Osteoblast (primary cell): ENCODE measurements around the gene ETNK2. TPM values are rescaled to one million over a fixed set of nuclear protein-coding genes. Genes with fewer than 3 reads are reported as not detected.
"Not testable (repeated sequence)": the region's sequence is repeated elsewhere in the genome, so short reads cannot be mapped to it uniquely, and the experiment has no call there.

ENCODE experiments used
- DNase-seq: peaks from one replicate; pipeline ENCODE4 v3.0.0; 2011; ENCODE audit warnings: low spot score, mixed read lengths; ENCODE audit not compliant: insufficient read length; ENCODE audit errors: missing footprints
- H2AFZ ChIP-seq: 2 replicates; pipeline ENCODE4 v1.6.0; 2011; ENCODE audit warnings: mild to moderate bottlenecking, low read length
- H3K27ac ChIP-seq: 2 replicates; pipeline ENCODE4 v1.5.1; 2011; ENCODE audit warnings: mild to moderate bottlenecking, low read depth, low read length, moderate library complexity
- H3K27me3 ChIP-seq: 2 replicates; pipeline ENCODE4 v1.6.0; 2012; ENCODE audit warnings: mild to moderate bottlenecking, control low read depth, inconsistent platforms, low read length, moderate library complexity; ENCODE audit not compliant: insufficient read depth
- H3K36me3 ChIP-seq: 2 replicates; pipeline ENCODE4 v1.5.1; 2011; ENCODE audit warnings: mild to moderate bottlenecking, low read length, control low read depth, moderate library complexity; ENCODE audit not compliant: insufficient read depth
- H3K4me1 ChIP-seq: 2 replicates; pipeline ENCODE4 v1.5.1; 2011; ENCODE audit warnings: mild to moderate bottlenecking, low read length, control low read depth, moderate library complexity; ENCODE audit not compliant: insufficient read depth
- H3K4me2 ChIP-seq: 2 replicates; pipeline ENCODE4 v1.6.0; 2011; ENCODE audit warnings: mild to moderate bottlenecking, low read length; ENCODE audit not compliant: insufficient read depth
- H3K4me3 ChIP-seq: fragments of 200-600 bp; sonication (generic); 3 replicates; pipeline ENCODE4 v1.5.1; 2012; ENCODE audit warnings: mild to moderate bottlenecking, low read length, inconsistent platforms; ENCODE audit not compliant: insufficient read depth
- H3K79me2 ChIP-seq: 2 replicates; pipeline ENCODE4 v1.6.0; 2012; ENCODE audit warnings: mild to moderate bottlenecking, low read length, control low read depth, inconsistent platforms; ENCODE audit not compliant: insufficient read depth
- H3K9me3 ChIP-seq: 2 replicates; pipeline ENCODE4 v1.5.1; 2011; ENCODE audit warnings: low read depth, low read length, control low read depth
- H4K20me1 ChIP-seq: 2 replicates; pipeline ENCODE4 v1.6.0; 2012; ENCODE audit warnings: mild to moderate bottlenecking, low read length, control low read depth; ENCODE audit not compliant: insufficient read depth
- total RNA-seq: library from RNA; depleted of rRNA; stranded (reverse); fragments of >200 nt; gene quantifications from 2 replicates; pipeline ENCODE4 v1.2.3, GENCODE V29; 2012
- TF ChIP-seq, protein P1 (sequence below): IDR thresholded peaks from 2 replicates; pipeline ENCODE4 v1.5.1; 2011; ENCODE audit warnings: mild to moderate bottlenecking, low read depth, low read length, moderate library complexity; ENCODE audit errors: extremely low read depth

ETNK2 gene
- total RNA-seq, 1 donor = 0.72 TPM

- H2AFZ ChIP-seq = peak overlapping the region; percentile 23
- peaks cover 7% of the 10 kb centered on the region for H4K20me1 ChIP-seq
- no peaks in the 10 kb centered on the region for H3K36me3 ChIP-seq
- no peaks in the 10 kb centered on the region for H3K27me3 ChIP-seq
- peak; percentile 88 for DNase-seq
- TF ChIP-seq, protein P1, sequence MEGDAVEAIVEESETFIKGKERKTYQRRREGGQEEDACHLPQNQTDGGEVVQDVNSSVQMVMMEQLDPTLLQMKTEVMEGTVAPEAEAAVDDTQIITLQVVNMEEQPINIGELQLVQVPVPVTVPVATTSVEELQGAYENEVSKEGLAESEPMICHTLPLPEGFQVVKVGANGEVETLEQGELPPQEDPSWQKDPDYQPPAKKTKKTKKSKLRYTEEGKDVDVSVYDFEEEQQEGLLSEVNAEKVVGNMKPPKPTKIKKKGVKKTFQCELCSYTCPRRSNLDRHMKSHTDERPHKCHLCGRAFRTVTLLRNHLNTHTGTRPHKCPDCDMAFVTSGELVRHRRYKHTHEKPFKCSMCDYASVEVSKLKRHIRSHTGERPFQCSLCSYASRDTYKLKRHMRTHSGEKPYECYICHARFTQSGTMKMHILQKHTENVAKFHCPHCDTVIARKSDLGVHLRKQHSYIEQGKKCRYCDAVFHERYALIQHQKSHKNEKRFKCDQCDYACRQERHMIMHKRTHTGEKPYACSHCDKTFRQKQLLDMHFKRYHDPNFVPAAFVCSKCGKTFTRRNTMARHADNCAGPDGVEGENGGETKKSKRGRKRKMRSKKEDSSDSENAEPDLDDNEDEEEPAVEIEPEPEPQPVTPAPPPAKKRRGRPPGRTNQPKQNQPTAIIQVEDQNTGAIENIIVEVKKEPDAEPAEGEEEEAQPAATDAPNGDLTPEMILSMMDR = no peak
- peaks cover 10% of the 10 kb centered on the region for H3K79me2 ChIP-seq
- H3K27ac ChIP-seq = peak overlapping the region; percentile 33
- H3K4me1 ChIP-seq = peaks cover 29% of the 10 kb centered on the region
- H3K9me3 ChIP-seq = no peaks in the 10 kb centered on the region
- peak overlapping the region; percentile 50 for H3K4me2 ChIP-seq
- no peak overlapping the region for H3K4me3 ChIP-seq
These were observed 47.3 kb downstream of the ETNK2 start for GRCh38 chr1:204104331-204105130.

- Histone ChIP-seq H3K79me2 (peaks cover 10% of the 10 kb centered on the region), H2AFZ (no peak overlapping the region), H4K20me1 (peaks cover 12% of the 10 kb centered on the region), H3K9me3 (no peaks in the 10 kb centered on the region), H3K4me2 (peak overlapping the region; percentile 29), H3K4me3 (no peak overlapping the region), H3K27ac (no peak overlapping the region), H3K4me1 (peaks cover 29% of the 10 kb centered on the region), H3K36me3 (no peaks in the 10 kb centered on the region), H3K27me3 (no peaks in the 10 kb centered on the region)
- peak; percentile 82 for DNase-seq
- TF ChIP-seq, protein P1 = no peak
These were observed 48.5 kb downstream of the ETNK2 start for GRCh38 chr1:204103431-204103741.

GRCh38 chr1:204102739-204103430 lies 49.0 kb downstream of the ETNK2 start:
- H3K4me3 ChIP-seq = no peak overlapping the region
- no peaks in the 10 kb centered on the region for H3K36me3 ChIP-seq
- H3K27ac ChIP-seq = no peak overlapping the region
- peaks cover 8% of the 10 kb centered on the region for H4K20me1 ChIP-seq
- no peaks in the 10 kb centered on the region for H3K9me3 ChIP-seq
- no peaks in the 10 kb centered on the region for H3K27me3 ChIP-seq
- peak overlapping the region; percentile 29 for H3K4me2 ChIP-seq
- no peak overlapping the region for H2AFZ ChIP-seq
- peak; percentile 49 for DNase-seq
- TF ChIP-seq, protein P1 = no peak
- H3K79me2 ChIP-seq = peaks cover 10% of the 10 kb centered on the region
- peaks cover 29% of the 10 kb centered on the region for H3K4me1 ChIP-seq

- Histone ChIP-seq H3K79me2 (peaks cover 10% of the 10 kb centered on the region), H3K9me3 (no peaks in the 10 kb centered on the region)
These were observed 49.7 kb downstream of the ETNK2 start for GRCh38 chr1:204102029-204102611.

GRCh38 chr1:204099754-204100153 lies 52.1 kb downstream of the ETNK2 start:
- DNase-seq, H3K79me2 ChIP-seq, H3K27ac ChIP-seq, H3K4me2 ChIP-seq, H3K9me3 ChIP-seq, H2AFZ ChIP-seq, H3K27me3 ChIP-seq, H4K20me1 ChIP-seq, H3K4me3 ChIP-seq, H3K36me3 ChIP-seq: not testable (repeated sequence)
- H3K4me1 ChIP-seq = peaks cover 24% of the 10 kb centered on the region

More at GRCh38 chr1:204102029-204102611, 49.7 kb downstream of the ETNK2 start:
- Histone ChIP-seq H3K4me2 (no peak overlapping the region), H3K4me3 (no peak overlapping the region), H2AFZ (no peak overlapping the region), H4K20me1 (peaks cover 8% of the 10 kb centered on the region), H3K27ac (no peak overlapping the region), H3K36me3 (no peaks in the 10 kb centered on the region), H3K4me1 (peaks cover 29% of the 10 kb centered on the region), H3K27me3 (no peaks in the 10 kb centered on the region)
- TF ChIP-seq, protein P1 = no peak
- DNase-seq = peak; percentile 5
